Right lobe of liver (tissue), 6 donors: Measurements from ENCODE around the gene IRF2. TPM values are rescaled to one million over a fixed set of nuclear protein-coding genes. Genes with fewer than 3 reads are reported as not detected.

Experiments used
- ATAC-seq, 4 donors: fragments of 200-7000 bp; cut with Tn5 transposase; one replicate each; pipeline ENCODE4 v1.9.1; 2020; ENCODE audit warnings: mild to moderate bottlenecking in 4 of 4, moderate library complexity in 4 of 4
- DNase-seq, 3 donors: peaks; one replicate each; pipeline ENCODE4 v3.0.0-alpha.2; 2020
- H3K27ac ChIP-seq, 3 donors: fragments of 200-600 bp; one replicate each; pipeline ENCODE4 v1.8.0; 2022
- H3K27me3 ChIP-seq, 2 donors: fragments of 200-600 bp; one replicate each; pipeline ENCODE4 v1.8.0; 2022
- H3K36me3 ChIP-seq, 4 donors: fragments of 200-600 bp; sonication (generic) in 1 of 4; one replicate each; pipeline versions ENCODE4 v1.5.1 to v1.8.0; 2017 to 2022; ENCODE audit warnings: control low read depth in 1 of 4
- H3K4me1 ChIP-seq, 4 donors: fragments of 200-600 bp; sonication (generic) in 1 of 4; one replicate each; pipeline versions ENCODE4 v1.5.1 to v1.8.0; 2017 to 2022; ENCODE audit warnings: control low read depth in 1 of 4
- H3K4me3 ChIP-seq, 3 donors: fragments of 200-600 bp; one replicate each; pipeline ENCODE4 v1.8.0; 2022
- H3K9me3 ChIP-seq, 4 donors: fragments of 200-600 bp; sonication (generic) in 1 of 4; one replicate each; pipeline versions ENCODE4 v1.5.1 to v1.8.0; 2017 to 2022; ENCODE audit warnings: control low read depth in 1 of 4
- CTCF ChIP-seq, 4 donors: fragments of 200-600 bp in 3 of 4; fragments of 450-650 bp in 1 of 4; IDR thresholded peaks; one replicate each; pipeline versions ENCODE4 v1.5.1 to v1.8.0; 2016 to 2022; ENCODE audit warnings: antibody characterized with exemption in 4 of 4, mild to moderate bottlenecking in 2 of 4
- POLR2A ChIP-seq: fragments of 450-650 bp; IDR thresholded peaks from one replicate; pipeline ENCODE4 v1.6.1; 2017; ENCODE audit warnings: antibody characterized with exemption, mild to moderate bottlenecking
- WGBS: methylation state at CpG from one replicate; pipeline ENCODE4 v1.1.6; 2018; ENCODE audit warnings: low coverage, low lambda C conversion rate; ENCODE audit not compliant: insufficient coverage; ENCODE audit errors: missing lambda C conversion rate; 5-methylcytosine and 5-hydroxymethylcytosine counted together
- intact Hi-C, 2 donors: fragments of 100-400 bp; cut with DNase I; formaldehyde crosslinking; loops; one replicate each; pipeline versions ENCODE4 v1.11.2 to v1.14.1; 2022
- total RNA-seq, 6 experiments: library from RNA; depleted of rRNA in 2 of 6; stranded (reverse); fragments of >200 nt in 2 of 6; fragmentation: NEBNext Ultra II Directional in 3 of 6; extraction: Animal tissue kit (Norgen Biotek cat#: 25700) in 3 of 6; gene quantifications; one replicate each; pipeline versions ENCODE4 v1.1.0 to v1.2.4, GENCODE V29; 2016 to 2023
- donor health status: DM: no; HTN: yes; CAD: no.
- donor health status: DM: no; HTN: no; CAD: no.
- donor health status: DM: no; HTN: no; CAD: no.
- donor health status: DM: no; HTN: yes; CAD: no.
- donor health status: DM: no; HTN: yes; CAD: no.

IRF2 gene
- total RNA-seq, 6 experiments from 2014 or later = 16.9 to 29.0 (median 21.3) TPM

GRCh38 chr4:184470785-184471110, 3.6 kb downstream of the IRF2 start:
- intact Hi-C loops = loop anchor here in 1 of 2 donors (10.0 kb wide), 1 partner anchor 64 kb away; no protein-coding TSS in a partner anchor
- no peak overlapping the region for H3K27ac ChIP-seq

GRCh38 chr4:184466634-184467033, 7.7 kb downstream of the IRF2 start:
- H3K36me3 ChIP-seq = no peaks in the 10 kb centered on the region
- intact Hi-C loops = no loop called here
- H3K4me1 ChIP-seq = peaks cover 0 to 69% (median 30%) of the 10 kb centered on the region in 4 donors
- H3K27ac ChIP-seq = no peak overlapping the region
- no peaks in the 10 kb centered on the region for H3K27me3 ChIP-seq
- DNase-seq (no peak), ATAC-seq (no peak)
- WGBS = 83% methylated on average over 1 of the region's 2 CpGs
- no peaks in the 10 kb centered on the region for H3K9me3 ChIP-seq
- H3K4me3 ChIP-seq = no peak overlapping the region
- TF ChIP-seq POLR2A (no peak), CTCF (IDR thresholded peaks at IDR 0.05) (no peak)

More at GRCh38 chr4:184470785-184471110, 3.6 kb downstream of the IRF2 start:
- 26% methylated on average over 2 of the region's 2 CpGs for WGBS
- Histone ChIP-seq H3K4me3 (no peak overlapping the region), H3K9me3 (no peaks in the 10 kb centered on the region), H3K27me3 (no peaks in the 10 kb centered on the region), H3K4me1 (peaks cover 0 to 48% (median 19%) of the 10 kb centered on the region in 4 donors), H3K36me3 (no peaks in the 10 kb centered on the region)
- ATAC-seq (no peak), DNase-seq (no peak)
- TF ChIP-seq CTCF (IDR thresholded peaks at IDR 0.05) (no peak), POLR2A (no peak)

GRCh38 chr4:184464759-184465454, 9.4 kb downstream of the IRF2 start:
- Histone ChIP-seq H3K27me3 (no peaks in the 10 kb centered on the region), H3K4me3 (no peak overlapping the region), H3K9me3 (no peaks in the 10 kb centered on the region), H3K27ac (no peak overlapping the region), H3K36me3 (no peaks in the 10 kb centered on the region), H3K4me1 (peaks cover 0 to 52% (median 22%) of the 10 kb centered on the region in 4 donors)
- no peak for DNase-seq
- peak; percentile 74 to 84 (median 76) for ATAC-seq
- WGBS = 46% methylated on average over 4 of the region's 5 CpGs
- TF ChIP-seq POLR2A (no peak), CTCF (IDR thresholded peaks at IDR 0.05) (no peak)
- intact Hi-C loops = no loop called here

- intact Hi-C loops = no loop called here
- H3K27ac ChIP-seq = no peak overlapping the region
- DNase-seq (no peak), ATAC-seq (no peak)
- peaks cover 0 to 43% (median 20%) of the 10 kb centered on the region in 4 donors for H3K4me1 ChIP-seq
- H3K27me3 ChIP-seq = no peaks in the 10 kb centered on the region
- whole genome bisulfite sequencing = 97% methylated on average over 5 of the region's 5 CpGs
- no peaks in the 10 kb centered on the region for H3K36me3 ChIP-seq
- no peak for TF ChIP-seq CTCF (IDR thresholded peaks at IDR 0.05)
- no peak for TF ChIP-seq POLR2A
- no peak overlapping the region for H3K4me3 ChIP-seq
- H3K9me3 ChIP-seq = no peaks in the 10 kb centered on the region
Observed at GRCh38 chr4:184463856-184464255, 10.5 kb downstream of the IRF2 start.
